A549 (cell line): ENCODE measurements around the gene LTF. TPM values are rescaled to one million over a fixed set of nuclear protein-coding genes. Genes with fewer than 3 reads are reported as not detected.

ENCODE experiments used
- ATAC-seq, 2 experiments: fragments of 200-7000 bp in 1 of 2; fragments of >200 bp in 1 of 2; cut with Nextera tagmentation in 1 of 2; cut with Tn5 transposase in 1 of 2; 3 replicates each; pipeline versions ENCODE4 v1.8.0 to v1.9.1; 2018 to 2020; ENCODE audit warnings: mild to moderate bottlenecking in 1 of 2, moderate library complexity in 1 of 2
- CTCF ChIA-PET: fragments of 300-600 bp; sonication (Branson Sonifier 250); formaldehyde crosslinking; extraction: SDS; loops from one replicate; lab custom pipeline; 2021; ENCODE audit warnings: antibody characterized with exemption, inconsistent platforms; lab: Yijun Ruan, JAX
- POLR2A ChIA-PET: fragments of 350-600 bp; formaldehyde crosslinking; extraction: SDS; loops from one replicate; lab custom pipeline; 2021; ENCODE audit warnings: antibody characterized with exemption, inconsistent platforms; lab: Yijun Ruan, JAX
- DNase-seq, 2 experiments: peaks; one replicate each; pipeline versions ENCODE4 v3.0.0 to v3.0.0-alpha.2; 2011 to 2016; ENCODE audit warnings: low read depth in 1 of 2, low spot score in 1 of 2
- FAIRE-seq: peaks from 2 replicates; lab custom pipeline; 2011; peaks lifted over from hg19 to GRCh38; lab: Jason Lieb, UNC
- H3K27ac ChIP-seq, 2 experiments: fragments of >200 bp; sonication (Bioruptor Twin); formaldehyde crosslinking; 3 replicates each; pipeline ENCODE4 v1.5.1; 2016 to 2017
- H3K4me1 ChIP-seq: fragments of >200 bp; sonication (Bioruptor Twin); formaldehyde crosslinking; 3 replicates; pipeline ENCODE4 v1.6.1; 2016
- H3K4me2 ChIP-seq: fragments of >200 bp; sonication (Bioruptor Twin); formaldehyde crosslinking; 3 replicates; pipeline ENCODE4 v1.6.1; 2016
- H3K4me3 ChIP-seq: fragments of >200 bp; sonication (Bioruptor Twin); formaldehyde crosslinking; 3 replicates; pipeline ENCODE4 v1.5.1; 2016
- H3K9me3 ChIP-seq: fragments of >200 bp; sonication (Bioruptor Twin); formaldehyde crosslinking; 3 replicates; pipeline ENCODE4 v1.6.1; 2016
- CBX2 ChIP-seq: fragments of 200-600 bp; sonication (generic); IDR thresholded peaks from 2 replicates; pipeline ENCODE4 v1.6.1; 2016; ENCODE audit warnings: low read depth, mild to moderate bottlenecking, borderline replicate concordance
- CHD2 ChIP-seq: fragments of 150-350 bp; IDR thresholded peaks from 2 replicates; pipeline ENCODE4 v1.6.1; 2014; ENCODE audit warnings: low read length; ENCODE audit not compliant: partially characterized antibody
- EHMT2 ChIP-seq: fragments of 200-600 bp; sonication (generic); IDR thresholded peaks from 2 replicates; pipeline ENCODE4 v1.6.1; 2016; ENCODE audit warnings: antibody characterized with exemption, low read depth, mild to moderate bottlenecking, moderate library complexity
- FOSL2 ChIP-seq, 2 experiments: fragments of 450-650 bp in 1 of 2; fragments of >200 bp in 1 of 2; sonication (Bioruptor Twin) in 1 of 2; formaldehyde crosslinking; IDR thresholded peaks; 2 replicates each; pipeline versions ENCODE4 v1.5.0 to v1.6.1; 2016 to 2020; ENCODE audit warnings: mild to moderate bottlenecking in 1 of 2, moderate library complexity in 1 of 2
- GATA3 ChIP-seq: IDR thresholded peaks from 2 replicates; pipeline ENCODE4 v1.6.1; 2012; ENCODE audit warnings: borderline replicate concordance
- MAFK ChIP-seq: fragments of 450-650 bp; IDR thresholded peaks from 2 replicates; pipeline ENCODE4 v1.6.1; 2014; ENCODE audit not compliant: partially characterized antibody
- NFE2L2 ChIP-seq: fragments of 150-350 bp; conservative IDR thresholded peaks from 2 replicates; pipeline ENCODE4 v1.6.1; 2014; ENCODE audit warnings: low read length
- NPAS2 ChIP-seq: fragments of 250-450 bp; sonication (Bioruptor Pico); IDR thresholded peaks from 2 replicates; pipeline ENCODE4 v1.8.0; 2022; ENCODE audit warnings: mild to moderate bottlenecking, moderate library complexity, borderline replicate concordance
- RAD21 ChIP-seq, 2 experiments: fragments of >200 bp in 1 of 2; sonication (Bioruptor Twin) in 1 of 2; formaldehyde crosslinking in 1 of 2; IDR thresholded peaks in 1 of 2; conservative IDR thresholded peaks in 1 of 2; 2 replicates in 1 of 2; 3 replicates in 1 of 2; pipeline ENCODE4 v1.6.1; 2012 to 2018; ENCODE audit warnings: inconsistent platforms in 1 of 2
- RCOR1 ChIP-seq: fragments of 150-350 bp; IDR thresholded peaks from 2 replicates; pipeline ENCODE4 v1.6.1; 2014; ENCODE audit warnings: antibody characterized with exemption, low read length, low read depth
- RNF2 ChIP-seq: fragments of 200-600 bp; sonication (generic); IDR thresholded peaks from 2 replicates; pipeline ENCODE4 v1.6.1; 2016; ENCODE audit warnings: low read depth, mild to moderate bottlenecking, antibody characterized with exemption, moderate library complexity, borderline replicate concordance
- SREBF2 ChIP-seq: fragments of 450-650 bp; IDR thresholded peaks from 2 replicates; pipeline ENCODE4 v1.6.1; 2014; ENCODE audit warnings: mild to moderate bottlenecking, moderate library complexity
- TP53 ChIP-seq: fragments of 250-450 bp; sonication (Bioruptor Pico); IDR thresholded peaks from 2 replicates; pipeline ENCODE4 v1.5.0; 2021; ENCODE audit warnings: mild to moderate bottlenecking, moderate library complexity
- ZC3H11A ChIP-seq: fragments of 450-650 bp; IDR thresholded peaks from 2 replicates; pipeline ENCODE4 v1.6.1; 2014; ENCODE audit warnings: antibody characterized with exemption, mild to moderate bottlenecking
- ZNF302 ChIP-seq: fragments of 250-450 bp; sonication (Bioruptor Pico); IDR thresholded peaks from 2 replicates; pipeline ENCODE4 v1.9.0; 2021; ENCODE audit warnings: inconsistent platforms, mild to moderate bottlenecking, moderate library complexity
- ZSCAN20 ChIP-seq: fragments of 250-450 bp; sonication (Bioruptor Pico); IDR thresholded peaks from 2 replicates; pipeline ENCODE4 v1.8.0; 2022; ENCODE audit warnings: mild to moderate bottlenecking, moderate library complexity
- WGBS: methylation state at CpG from one replicate; pipeline ENCODE4 v1.1.6; 2017; ENCODE audit errors: missing lambda C conversion rate; 5-methylcytosine and 5-hydroxymethylcytosine counted together
- polyA plus RNA-seq, 4 experiments: library from polyadenylated mRNA; depleted of rRNA in 3 of 4; stranded (reverse); fragments of >200 nt; fragmentation: RNase III in 1 of 4; extraction: RNeasy Plus Mini Kit Qiagen cat#74134 plus additional on column Dnase treatment in 1 of 4; gene quantifications; 2 replicates in 3 of 4; 3 replicates in 1 of 4; pipeline ENCODE4 v1.2.3, GENCODE V29; 2011 to 2017
- TF ChIP-seq, protein P1 (sequence below): fragments of 250-450 bp; sonication (Bioruptor Pico); IDR thresholded peaks from 2 replicates; pipeline ENCODE4 v1.5.0; 2021; ENCODE audit warnings: mild to moderate bottlenecking, moderate library complexity, borderline replicate concordance
- TF ChIP-seq, protein P2 (sequence below): fragments of >200 bp; sonication (Bioruptor Twin); formaldehyde crosslinking; IDR thresholded peaks from 3 replicates; pipeline ENCODE4 v1.5.1; 2016
- TF ChIP-seq, protein P3 (sequence below): fragments of >200 bp; sonication (Bioruptor Twin); formaldehyde crosslinking; IDR thresholded peaks from 3 replicates; pipeline ENCODE4 v1.6.1; 2016
- TF ChIP-seq, protein P4 (sequence below): fragments of 150-350 bp; IDR thresholded peaks from 2 replicates; pipeline ENCODE4 v1.6.1; 2014; ENCODE audit warnings: low read depth, mild to moderate bottlenecking, low read length

The LTF gene
- polyA plus RNA-seq, 2 of the 4 experiments (the other 2 are of a cell fraction): not detected

DNA sequence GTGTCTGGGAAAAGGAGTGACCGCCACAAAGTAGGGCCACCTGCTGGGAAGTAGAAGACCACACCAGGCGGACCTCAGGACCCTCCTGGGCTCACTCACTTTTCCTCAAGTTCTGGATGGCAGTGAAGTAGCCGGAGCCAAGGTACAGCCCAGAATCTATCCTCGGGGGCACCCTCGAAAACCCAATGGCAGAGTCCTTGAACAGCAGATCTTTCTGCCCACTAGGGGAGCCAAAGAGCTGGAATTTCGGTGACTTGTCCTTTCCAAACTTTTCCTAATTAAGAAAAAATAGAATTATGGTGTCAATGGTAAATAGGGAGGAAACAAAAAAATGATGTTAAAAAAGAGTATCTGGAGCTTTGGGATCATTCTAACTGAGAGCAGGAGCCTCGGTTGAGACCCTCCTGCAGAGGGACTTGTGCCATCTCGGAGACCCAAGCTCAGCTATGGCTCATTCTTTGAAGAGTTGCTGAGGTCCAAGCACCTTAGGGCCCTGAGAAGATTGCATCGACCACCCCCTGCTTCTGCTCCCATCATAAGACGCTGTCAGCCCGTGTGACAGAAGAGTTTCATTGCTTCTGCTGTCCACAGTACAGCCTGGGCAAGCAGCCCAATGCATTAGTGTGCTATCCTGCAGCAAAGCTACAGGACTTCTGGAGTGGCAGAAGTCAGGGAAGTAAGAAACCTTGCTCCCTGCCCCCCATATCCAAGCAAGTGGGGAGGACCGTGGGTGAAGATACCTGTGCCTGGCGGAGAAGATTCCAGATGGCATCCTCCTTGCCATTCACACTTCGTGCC lies 14.8 kb downstream of the LTF start:
- Histone ChIP-seq H3K4me3 (no peak overlapping the region), H3K9me3 (no peaks in the 10 kb centered on the region), H3K27ac (no peak overlapping the region)
- FAIRE-seq (no peak), DNase-seq (peak; percentile 6 to 32)
- 22% methylated on average over 12 of the region's 14 CpGs for WGBS
- TF ChIP-seq RCOR1 (no peak), CHD2 (no peak), GATA3 (no peak), TP53 (CRISPR knock-in tag) (no peak), FOSL2 (IDR thresholded peaks at IDR 0.05) (no peak), FOSL2 (CRISPR knock-in tag; IDR thresholded peaks at IDR 0.05) (no peak)
- TF ChIP-seq, protein P1, sequence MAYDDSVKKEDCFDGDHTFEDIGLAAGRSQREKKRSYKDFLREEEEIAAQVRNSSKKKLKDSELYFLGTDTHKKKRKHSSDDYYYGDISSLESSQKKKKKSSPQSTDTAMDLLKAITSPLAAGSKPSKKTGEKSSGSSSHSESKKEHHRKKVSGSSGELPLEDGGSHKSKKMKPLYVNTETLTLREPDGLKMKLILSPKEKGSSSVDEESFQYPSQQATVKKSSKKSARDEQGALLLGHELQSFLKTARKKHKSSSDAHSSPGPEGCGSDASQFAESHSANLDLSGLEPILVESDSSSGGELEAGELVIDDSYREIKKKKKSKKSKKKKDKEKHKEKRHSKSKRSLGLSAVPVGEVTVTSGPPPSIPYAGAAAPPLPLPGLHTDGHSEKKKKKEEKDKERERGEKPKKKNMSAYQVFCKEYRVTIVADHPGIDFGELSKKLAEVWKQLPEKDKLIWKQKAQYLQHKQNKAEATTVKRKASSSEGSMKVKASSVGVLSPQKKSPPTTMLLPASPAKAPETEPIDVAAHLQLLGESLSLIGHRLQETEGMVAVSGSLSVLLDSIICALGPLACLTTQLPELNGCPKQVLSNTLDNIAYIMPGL (CRISPR knock-in tag): no peak
- TF ChIP-seq, protein P2, sequence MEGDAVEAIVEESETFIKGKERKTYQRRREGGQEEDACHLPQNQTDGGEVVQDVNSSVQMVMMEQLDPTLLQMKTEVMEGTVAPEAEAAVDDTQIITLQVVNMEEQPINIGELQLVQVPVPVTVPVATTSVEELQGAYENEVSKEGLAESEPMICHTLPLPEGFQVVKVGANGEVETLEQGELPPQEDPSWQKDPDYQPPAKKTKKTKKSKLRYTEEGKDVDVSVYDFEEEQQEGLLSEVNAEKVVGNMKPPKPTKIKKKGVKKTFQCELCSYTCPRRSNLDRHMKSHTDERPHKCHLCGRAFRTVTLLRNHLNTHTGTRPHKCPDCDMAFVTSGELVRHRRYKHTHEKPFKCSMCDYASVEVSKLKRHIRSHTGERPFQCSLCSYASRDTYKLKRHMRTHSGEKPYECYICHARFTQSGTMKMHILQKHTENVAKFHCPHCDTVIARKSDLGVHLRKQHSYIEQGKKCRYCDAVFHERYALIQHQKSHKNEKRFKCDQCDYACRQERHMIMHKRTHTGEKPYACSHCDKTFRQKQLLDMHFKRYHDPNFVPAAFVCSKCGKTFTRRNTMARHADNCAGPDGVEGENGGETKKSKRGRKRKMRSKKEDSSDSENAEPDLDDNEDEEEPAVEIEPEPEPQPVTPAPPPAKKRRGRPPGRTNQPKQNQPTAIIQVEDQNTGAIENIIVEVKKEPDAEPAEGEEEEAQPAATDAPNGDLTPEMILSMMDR: peak; percentile 30
- TF ChIP-seq, all 56 proteins: peak for 1
- ATAC-seq: peak in 1 of 2 experiments; percentile 60; a peak in 3 of 6 replicates
- POLR2A ChIA-PET: no interaction called here
- CTCF ChIA-PET: interaction anchor here (1.7 kb wide), 1 partner anchor 10 kb away, joined by 3 read pairs; no protein-coding TSS in a partner anchor
- Histone ChIP-seq H3K4me1 (no peaks in the 10 kb centered on the region), H3K4me2 (no peak overlapping the region)

DNA sequence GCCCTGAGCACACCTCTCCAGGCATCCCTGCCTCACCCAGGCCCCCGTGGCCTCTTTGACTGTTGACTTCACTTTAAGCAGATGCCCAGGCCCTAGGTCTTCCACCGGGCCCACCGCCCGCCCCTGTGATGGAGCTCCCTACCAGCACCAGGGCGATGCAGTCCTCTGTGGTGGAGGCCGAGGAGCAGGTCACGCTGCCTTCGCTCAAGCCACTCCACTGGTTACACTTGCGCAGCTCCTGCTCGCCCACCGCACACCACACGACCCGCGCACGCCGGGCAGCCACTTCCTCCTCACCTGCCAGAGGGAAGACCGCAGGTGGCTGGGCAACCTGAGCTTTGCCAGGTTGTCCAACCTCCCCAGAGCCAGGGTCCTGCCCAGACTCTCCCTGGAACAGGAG lies 16.0 kb downstream of the LTF start:
- POLR2A ChIA-PET: no interaction called here
- no peak overlapping the region for H3K4me2 ChIP-seq
- CTCF ChIA-PET: interaction anchor here (0.6 to 1.7 kb wide), 2 partner anchors 9 to 984 kb away, joined by 3 read pairs; no protein-coding TSS in a partner anchor
- TF ChIP-seq RNF2 (no peak), EHMT2 (no peak)
- TF ChIP-seq, all 56 proteins: peak for 0
- Histone ChIP-seq H3K27ac (no peak overlapping the region), H3K9me3 (no peaks in the 10 kb centered on the region), H3K4me3 (no peak overlapping the region), H3K4me1 (no peaks in the 10 kb centered on the region)
- DNase-seq (no peak), FAIRE-seq (no peak), ATAC-seq (no peak)
- WGBS: 14% methylated on average over 1 of the region's 17 CpGs

DNA sequence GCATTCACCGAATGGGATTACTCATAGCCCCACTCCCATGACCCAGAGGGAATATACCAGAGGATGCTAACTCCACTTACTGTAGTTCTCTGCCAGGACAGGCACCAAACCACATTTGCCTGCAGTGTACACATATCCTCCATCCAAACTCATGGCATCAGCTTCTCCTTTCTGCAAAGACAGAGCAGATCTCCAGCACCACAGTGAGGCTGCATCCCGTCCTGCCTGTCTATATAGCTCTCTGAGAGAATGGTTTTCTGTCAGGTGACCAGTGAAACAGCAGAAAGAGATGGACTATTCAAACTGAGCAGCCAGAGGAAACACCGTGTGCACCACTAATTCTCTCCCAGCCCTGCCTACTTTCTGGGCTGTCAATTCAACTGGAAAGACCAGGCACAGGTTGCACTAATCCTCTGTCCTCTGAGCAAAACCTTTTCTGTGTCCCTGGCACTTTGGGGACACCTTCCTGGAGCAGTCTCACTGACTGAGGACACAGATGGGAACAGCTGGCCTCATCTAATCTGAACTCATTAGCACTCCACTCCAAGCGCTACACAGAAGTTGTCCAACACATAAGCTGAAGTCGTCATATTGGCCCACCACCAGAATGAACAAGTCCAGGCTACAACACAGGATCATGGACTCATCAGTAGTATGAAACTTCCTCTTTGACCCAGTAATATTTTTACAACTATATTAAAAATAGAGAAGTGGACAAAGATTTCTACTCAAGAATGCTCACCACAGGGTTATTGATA lies 17.3 kb downstream of the LTF start:
- CTCF ChIA-PET: no interaction called here
- Histone ChIP-seq H3K27ac (no peak overlapping the region), H3K4me2 (no peak overlapping the region), H3K4me3 (no peak overlapping the region), H3K9me3 (no peaks in the 10 kb centered on the region), H3K4me1 (no peaks in the 10 kb centered on the region)
- DNase-seq (no peak), FAIRE-seq (no peak), ATAC-seq (no peak)
- POLR2A ChIA-PET: no interaction called here
- WGBS: 25% methylated on average over 4 of the region's 5 CpGs
- TF ChIP-seq ZSCAN20 (no peak), CBX2 (no peak), ZC3H11A (no peak), NPAS2 (CRISPR knock-in tag) (no peak), ZNF302 (CRISPR knock-in tag) (no peak), RAD21 (conservative IDR thresholded peaks at IDR 0.05 in 1 of 2, IDR thresholded peaks at IDR 0.05 in 1 of 2) (no peak), SREBF2 (no peak), RCOR1 (no peak), NFE2L2 (no peak), MAFK (no peak)
- TF ChIP-seq, protein P2: no peak
- TF ChIP-seq, protein P3, sequence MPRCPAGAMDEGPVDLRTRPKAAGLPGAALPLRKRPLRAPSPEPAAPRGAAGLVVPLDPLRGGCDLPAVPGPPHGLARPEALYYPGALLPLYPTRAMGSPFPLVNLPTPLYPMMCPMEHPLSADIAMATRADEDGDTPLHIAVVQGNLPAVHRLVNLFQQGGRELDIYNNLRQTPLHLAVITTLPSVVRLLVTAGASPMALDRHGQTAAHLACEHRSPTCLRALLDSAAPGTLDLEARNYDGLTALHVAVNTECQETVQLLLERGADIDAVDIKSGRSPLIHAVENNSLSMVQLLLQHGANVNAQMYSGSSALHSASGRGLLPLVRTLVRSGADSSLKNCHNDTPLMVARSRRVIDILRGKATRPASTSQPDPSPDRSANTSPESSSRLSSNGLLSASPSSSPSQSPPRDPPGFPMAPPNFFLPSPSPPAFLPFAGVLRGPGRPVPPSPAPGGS: no peak
- TF ChIP-seq, protein P4, sequence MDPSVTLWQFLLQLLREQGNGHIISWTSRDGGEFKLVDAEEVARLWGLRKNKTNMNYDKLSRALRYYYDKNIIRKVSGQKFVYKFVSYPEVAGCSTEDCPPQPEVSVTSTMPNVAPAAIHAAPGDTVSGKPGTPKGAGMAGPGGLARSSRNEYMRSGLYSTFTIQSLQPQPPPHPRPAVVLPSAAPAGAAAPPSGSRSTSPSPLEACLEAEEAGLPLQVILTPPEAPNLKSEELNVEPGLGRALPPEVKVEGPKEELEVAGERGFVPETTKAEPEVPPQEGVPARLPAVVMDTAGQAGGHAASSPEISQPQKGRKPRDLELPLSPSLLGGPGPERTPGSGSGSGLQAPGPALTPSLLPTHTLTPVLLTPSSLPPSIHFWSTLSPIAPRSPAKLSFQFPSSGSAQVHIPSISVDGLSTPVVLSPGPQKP: no peak
